ENCODE measurements around the gene RNF222.

DNA sequence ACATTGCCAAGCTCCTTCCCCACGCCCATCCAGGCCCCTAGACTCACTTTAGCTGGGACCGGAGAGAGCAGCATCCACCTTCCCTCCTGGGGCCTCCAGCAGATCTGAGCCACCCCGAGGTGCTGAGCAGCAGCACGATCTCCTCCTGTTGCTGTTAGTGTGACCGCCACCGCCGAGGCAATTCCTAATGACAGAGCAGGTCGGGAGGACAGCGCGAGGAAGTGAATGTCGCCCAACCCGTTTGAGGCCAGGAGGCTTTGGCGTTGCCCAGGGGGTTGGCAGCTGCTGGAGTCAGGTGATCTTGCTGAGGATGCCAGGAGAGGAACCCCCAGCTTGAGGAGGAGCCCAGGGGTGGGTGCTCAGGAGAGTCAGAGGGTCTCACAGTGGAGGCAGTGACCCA lies at the start of gene RNF222:
- TF ChIP-seq, protein P1, sequence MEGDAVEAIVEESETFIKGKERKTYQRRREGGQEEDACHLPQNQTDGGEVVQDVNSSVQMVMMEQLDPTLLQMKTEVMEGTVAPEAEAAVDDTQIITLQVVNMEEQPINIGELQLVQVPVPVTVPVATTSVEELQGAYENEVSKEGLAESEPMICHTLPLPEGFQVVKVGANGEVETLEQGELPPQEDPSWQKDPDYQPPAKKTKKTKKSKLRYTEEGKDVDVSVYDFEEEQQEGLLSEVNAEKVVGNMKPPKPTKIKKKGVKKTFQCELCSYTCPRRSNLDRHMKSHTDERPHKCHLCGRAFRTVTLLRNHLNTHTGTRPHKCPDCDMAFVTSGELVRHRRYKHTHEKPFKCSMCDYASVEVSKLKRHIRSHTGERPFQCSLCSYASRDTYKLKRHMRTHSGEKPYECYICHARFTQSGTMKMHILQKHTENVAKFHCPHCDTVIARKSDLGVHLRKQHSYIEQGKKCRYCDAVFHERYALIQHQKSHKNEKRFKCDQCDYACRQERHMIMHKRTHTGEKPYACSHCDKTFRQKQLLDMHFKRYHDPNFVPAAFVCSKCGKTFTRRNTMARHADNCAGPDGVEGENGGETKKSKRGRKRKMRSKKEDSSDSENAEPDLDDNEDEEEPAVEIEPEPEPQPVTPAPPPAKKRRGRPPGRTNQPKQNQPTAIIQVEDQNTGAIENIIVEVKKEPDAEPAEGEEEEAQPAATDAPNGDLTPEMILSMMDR (IDR thresholded peaks at IDR 0.05): no peak
- TF ChIP-seq POLR2AphosphoS5 (IDR thresholded peaks at IDR 0.05): no peak
- no peak for TF ChIP-seq POLR2A (IDR thresholded peaks at IDR 0.05)
